ENCODE measurements around the gene SEL1L.
"Not testable (repeated sequence)": the region's sequence is repeated elsewhere in the genome, so short reads cannot be mapped to it uniquely, and the experiment has no call there.

The SEL1L gene

DNA sequence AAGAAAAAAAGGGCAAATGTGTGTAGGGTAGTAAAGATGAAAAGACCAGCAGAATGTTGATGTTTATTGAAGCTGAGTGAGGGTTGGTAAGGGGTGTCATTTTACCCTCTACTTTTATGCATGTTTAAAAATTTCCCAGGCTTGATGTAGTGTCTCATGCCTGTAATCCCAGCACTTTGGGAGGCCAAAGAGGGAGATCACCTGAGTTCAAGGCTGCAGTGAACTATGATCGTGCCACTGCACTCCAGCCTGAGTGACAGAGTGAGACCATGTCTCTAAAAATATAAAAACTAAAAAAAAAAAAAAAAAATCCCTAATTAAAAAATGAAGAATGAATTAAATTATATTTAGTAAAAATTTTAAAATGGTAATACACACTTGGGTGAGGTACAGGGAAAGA, 8.5 kb downstream of the SEL1L start:
- DNase-seq (ENCODE audit: low spot score), result no peak

DNA sequence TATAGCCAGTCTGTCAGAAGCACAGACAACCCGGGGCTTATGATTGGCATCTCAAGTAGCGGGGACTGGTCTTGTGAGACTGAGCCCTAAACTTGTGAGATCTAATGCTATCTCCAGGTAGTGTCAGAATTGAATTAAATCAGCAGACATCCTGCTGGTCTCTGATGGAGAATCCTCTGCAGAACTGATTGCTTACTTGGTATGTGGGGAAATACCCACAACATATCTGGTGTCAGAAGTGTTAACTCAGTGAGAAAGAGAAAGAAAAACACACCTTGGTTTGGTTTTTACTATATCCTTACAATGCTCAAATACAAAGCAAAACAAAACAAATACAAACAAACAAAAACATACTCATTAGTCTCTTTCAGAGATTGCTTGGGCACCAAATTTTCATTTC, 10.0 kb downstream of the SEL1L start:
- DNase-seq (ENCODE audit: low spot score), result no peak

DNA sequence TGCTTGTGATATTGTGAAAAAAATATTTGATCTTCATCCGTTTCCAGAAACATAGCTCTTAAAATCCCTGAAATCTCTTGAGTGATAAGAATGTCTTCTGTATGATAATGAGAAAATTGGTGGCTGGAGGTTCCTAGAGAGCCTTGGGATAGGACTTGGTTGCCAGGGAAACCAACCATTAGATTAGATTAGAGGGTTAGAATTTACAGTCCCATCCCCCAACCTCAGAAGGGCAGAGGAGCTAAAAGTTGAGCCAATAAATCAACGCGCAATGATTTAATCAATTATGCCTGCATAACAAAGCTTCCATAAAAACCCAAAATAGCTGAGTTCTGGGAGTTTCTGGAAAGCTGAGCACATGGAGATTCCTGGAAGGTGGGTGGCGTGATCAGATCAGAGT, 10.6 kb downstream of the SEL1L start:
- no peak for DNase-seq (ENCODE audit: low spot score)

DNA sequence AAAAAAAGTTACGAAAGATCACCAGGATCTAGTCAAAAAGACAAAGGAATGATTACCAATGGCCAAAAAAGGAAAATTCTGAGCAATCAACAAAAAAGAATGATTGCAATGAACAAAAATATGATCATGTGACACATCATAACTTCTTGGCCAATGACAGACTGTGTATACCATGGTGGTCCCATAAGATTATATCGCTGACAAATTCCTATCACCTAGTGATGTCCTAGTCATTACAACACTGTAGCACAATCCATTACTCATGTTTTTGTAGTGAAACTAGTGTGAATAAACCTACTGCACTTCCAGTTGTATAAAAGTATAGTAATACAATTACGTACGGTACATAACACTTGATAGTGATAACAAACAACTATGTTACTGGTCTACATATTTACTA, 12.3 kb downstream of the SEL1L start:
- no peak for DNase-seq (ENCODE audit: low spot score)

DNA sequence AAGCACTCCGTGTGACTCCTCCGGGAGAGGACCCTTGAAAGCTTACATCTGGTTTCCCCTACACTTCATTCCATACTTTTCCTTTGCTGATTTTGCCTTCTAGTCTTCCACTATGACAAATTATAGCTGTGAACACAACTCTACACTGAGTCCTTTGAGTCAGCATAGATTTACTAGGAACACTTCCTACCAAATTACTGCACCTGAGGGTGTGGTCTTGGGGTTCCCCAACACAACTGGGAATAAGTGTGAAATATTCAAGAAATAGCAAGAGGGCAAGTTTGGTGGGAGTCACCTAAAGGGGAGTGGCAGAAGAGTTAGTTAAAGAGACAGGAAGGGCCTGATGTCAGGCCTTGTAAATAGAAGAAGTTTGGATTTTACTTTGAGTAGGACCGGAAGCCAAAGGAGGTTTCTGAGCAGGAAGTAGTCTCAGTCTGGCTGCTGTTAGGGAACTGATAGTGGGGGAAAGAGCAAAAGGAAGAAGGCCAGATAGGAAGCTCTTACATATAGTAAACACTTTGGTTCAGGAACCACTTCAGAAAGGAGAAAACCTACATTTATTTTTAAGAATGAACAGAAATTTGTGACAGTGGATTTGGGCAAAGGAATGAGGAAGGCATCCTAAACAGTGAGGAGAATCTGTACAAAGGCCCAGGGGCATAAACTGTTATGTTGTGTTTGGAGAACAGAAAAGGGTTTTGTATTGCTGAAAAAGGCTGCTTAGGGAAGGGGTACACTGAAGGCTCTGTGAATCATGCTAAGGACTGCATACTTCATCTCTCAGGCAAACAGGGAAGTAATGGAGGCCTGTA, 14.2 kb downstream of the SEL1L start:
- DNase-seq (ENCODE audit: low spot score), result no peak

DNA sequence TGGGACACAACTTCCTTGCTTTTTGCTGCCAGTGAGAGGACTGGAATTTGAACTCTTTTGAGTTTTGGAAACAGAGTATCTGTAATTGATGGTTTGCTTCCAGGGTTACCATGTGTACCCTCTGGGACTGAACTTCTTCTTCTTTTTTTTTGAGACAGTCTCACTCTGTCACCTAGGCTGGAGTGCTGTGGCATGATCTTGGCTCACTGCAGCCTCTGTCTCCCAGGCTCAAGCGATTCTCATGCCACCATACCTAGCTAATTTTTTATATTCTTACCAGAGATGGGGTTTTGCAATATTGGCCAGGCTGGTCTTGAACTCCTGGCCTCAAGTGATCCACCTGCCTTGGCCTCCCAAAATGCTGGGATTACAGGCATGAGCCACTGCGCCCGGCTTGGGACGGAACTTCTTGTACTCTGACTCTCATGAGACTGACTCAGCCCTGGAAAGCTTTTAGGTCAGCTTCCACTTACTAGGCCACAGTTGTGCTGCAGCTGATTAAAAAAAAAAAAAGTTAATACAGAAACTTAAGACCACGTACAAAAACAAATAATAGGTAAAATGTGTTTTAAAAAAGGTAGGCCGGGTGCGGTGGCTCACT, 15.8 kb downstream of the SEL1L start:
- DNase-seq (ENCODE audit: low spot score), result no peak

DNA sequence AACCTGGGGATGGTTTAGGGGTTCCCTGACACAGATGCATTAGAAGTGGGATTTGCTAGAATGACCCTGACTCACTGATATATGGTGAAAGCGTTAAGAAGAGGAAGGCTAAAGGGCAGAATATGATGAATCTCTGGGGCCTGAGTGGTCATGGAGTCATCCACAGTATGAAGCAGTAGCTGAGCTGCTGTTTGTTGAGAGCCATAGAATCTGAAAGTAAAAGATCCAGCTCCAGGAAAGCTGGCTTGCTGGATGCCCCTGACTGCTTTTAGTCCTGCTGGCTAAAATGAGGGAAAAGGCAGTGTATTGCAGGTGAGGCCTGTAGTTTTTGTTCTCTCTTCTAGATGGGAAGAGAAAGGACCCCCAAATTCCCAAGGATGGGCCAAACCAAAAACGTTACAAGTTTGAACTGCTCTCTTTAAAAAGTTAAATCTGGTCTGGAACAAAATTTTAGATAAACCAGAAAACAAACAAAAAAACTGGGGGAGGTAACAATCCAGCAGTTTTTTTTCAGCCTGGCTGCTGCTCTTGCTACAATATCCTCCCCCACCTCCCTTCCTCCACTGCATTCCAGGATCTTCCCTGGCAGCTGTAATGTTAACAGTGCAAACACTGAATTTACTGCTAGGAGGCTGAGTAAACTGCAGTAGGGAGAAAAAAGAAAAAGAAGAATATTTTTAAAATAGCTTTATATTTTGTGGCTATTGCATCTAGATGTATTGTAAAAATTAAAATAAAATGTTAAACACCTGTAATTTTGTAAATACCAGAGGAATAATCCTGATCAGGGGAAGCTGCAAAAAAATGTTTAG, 16.5 kb downstream of the SEL1L start:
- peak; percentile 23 for DNase-seq (ENCODE audit: low spot score)

DNA sequence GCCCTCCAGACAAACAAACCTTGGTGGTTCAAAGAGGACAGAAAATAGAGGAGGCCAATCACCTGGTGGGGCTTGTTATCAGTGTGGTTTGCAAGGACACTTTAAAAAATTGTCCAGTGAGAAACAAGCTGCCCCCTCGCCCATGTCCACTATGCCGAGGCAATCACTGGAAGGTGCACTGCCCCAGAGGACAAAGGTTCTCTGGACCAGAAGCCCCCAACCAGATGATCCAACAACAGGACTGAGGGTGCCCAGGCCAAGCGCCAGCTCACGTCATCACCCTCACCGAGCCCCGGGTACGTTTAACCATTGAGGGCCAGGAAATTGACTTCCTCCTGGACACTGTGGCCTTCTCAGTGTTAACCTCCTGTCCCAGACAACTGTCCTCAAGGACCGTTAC, 17.7 kb downstream of the SEL1L start:
- DNase-seq (ENCODE audit: low spot score), result not testable (repeated sequence)

DNA sequence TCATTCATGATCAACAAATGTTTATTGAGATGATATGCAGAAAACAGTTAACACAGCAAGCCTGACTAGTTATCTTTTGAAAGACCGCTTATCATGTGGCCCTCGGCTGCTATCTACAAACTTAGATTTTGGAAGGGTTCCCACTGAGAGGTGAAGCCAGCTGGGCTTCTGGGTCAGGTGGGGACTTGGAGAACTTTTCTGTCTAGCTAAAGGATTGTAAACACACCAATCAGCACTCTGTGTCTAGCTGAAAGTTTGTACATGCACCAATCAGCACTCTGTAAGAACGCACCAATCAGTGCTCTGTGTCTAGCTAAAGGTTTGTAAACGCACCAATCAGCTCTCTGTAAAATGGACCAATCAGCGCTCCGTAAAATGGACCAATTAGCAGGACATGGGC, 20.8 kb downstream of the SEL1L start:
- not testable (repeated sequence) for DNase-seq (ENCODE audit: low spot score)

DNA sequence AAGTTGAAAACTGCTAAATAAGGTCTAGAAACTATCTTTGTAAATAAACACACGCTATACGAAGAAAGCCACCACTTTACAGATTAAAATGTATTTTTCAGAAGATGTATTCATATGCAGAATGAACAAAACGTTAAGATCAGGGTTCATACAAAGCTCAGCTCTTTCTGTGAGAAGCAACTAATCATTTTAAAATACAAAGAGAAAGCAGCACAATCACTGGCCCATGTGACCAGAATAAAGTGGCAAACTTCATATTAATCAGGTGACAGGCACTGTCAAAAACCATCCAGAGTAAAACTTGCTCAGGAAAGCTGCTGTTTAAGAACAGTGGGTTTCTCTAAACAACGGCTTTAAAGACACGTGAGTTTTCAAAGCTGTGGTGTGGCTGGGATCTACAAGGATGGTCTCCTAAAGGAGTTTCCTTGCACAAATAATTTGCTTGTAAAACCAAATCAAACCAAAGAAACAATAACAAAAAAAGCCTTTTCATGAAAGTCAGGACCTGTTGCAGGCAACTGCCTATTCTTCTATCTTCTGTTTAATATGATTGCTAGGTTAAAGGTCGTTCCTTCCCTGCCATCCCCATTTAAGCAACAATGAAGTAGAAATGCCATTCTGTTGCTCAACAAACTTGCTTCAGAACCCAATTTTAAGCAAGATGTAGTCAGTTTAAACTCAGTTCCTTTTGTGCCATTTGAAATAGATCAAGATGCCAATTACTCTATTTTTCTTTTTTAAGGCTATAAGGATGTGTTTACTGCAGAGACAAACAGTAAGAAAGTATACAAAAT, 22.3 kb downstream of the SEL1L start:
- DNase-seq (ENCODE audit: low spot score), result no peak

DNA sequence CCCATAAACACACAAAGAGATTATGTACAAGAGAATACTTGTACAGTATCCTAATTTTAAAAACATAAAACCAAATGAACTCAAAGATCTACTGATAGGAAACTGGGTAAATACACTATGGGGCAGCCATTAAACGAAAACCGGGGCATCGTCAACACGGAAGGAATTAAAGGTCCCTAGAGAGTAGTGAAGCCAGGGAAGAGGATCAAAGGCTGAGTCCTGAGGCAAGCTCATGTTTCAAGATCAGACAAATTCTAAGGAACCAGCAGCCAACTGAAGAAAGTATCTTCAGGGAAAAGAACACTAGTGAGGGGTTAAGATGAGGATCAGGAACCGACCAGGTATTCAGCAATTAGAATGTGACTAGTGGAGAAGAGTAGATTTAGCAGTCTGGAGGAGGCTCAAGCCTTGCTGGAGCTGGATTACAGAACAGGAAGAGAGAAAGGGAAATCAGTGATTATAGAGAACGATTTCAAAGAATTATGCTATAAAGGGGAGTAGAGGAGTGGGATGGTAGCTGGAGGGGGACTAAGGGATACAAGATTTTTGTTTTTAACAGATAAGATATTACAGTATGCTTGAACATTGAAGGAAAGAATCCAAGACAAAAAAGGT, 23.7 kb downstream of the SEL1L start:
- DNase-seq (ENCODE audit: low spot score), result no peak

DNA sequence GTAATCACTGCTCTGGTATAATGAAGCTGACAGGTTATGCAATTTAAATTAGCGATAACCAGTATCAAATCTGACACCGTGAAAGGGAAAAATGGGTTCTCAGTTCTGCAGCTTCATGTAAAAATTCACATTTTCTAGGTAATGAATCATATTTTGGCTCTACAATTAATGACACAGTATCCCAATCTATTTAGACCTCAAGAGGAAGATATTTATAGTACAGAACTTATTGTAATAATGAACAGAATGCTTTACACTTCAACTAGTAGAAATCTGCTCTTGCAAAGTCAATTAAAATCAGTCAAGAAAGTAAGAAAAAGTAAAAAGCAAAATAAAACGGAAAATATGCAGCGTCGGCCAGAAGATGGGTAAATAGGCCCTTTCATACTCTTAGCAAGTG, 24.3 kb downstream of the SEL1L start:
- DNase-seq (ENCODE audit: low spot score), result no peak

DNA sequence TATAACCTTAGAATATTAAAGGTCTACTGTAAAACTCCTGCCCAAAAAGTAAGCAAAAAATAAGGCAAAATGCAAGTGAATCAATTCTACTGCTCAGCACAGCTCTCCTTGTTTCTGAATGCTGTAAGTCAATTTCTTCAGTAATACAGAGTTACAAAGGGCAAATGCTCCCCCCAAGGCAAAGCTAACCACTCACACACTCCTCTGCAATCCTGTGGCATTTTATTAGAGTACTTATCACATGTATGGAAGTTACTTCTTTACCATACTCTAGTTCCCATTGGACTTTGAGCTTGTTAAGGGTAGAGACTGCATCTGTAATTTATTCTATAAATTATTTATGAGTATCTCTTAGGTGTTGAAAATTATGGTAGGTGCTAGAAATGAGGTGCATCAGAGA, 27.2 kb downstream of the SEL1L start:
- no peak for DNase-seq (ENCODE audit: low spot score)

DNA sequence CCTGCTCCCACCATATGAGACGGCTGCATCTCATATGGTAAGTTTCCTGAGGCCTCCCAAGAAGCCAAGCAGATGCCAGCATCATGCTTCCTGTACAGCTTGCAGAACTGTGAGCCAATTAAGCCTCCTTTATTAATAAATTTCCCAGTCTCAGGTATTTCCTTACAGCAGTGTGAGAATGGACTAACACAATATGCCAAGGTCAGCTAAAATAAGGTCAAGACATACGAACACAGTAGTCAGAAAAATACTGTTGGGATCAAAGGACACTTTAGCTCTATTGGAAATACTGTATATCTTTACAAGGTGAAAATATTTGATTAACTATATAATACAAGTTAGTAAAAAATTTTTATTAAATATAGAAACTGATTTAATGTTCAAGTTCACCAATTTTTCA, 28.8 kb downstream of the SEL1L start:
- DNase-seq (ENCODE audit: low spot score), result no peak

DNA sequence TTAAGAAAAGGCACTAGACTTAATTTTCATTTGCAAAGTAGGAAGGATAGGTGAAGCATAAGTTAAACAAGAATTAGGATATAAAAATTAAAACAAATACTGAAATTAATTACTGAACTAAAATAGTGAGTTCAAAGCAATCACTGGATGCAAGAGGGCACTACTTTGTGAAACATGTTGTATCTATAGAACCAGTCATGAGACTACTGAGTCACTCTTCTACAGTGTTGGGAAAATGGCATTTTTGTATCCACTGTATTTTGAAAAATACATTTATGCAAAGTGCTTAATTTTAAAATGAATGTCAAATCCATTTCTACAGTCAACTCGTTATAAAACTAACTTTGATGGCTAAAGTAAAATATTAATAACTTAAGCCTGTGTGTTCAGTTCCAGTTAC, 47.9 kb downstream of the SEL1L start:
- DNase-seq (ENCODE audit: low spot score), result no peak

DNA sequence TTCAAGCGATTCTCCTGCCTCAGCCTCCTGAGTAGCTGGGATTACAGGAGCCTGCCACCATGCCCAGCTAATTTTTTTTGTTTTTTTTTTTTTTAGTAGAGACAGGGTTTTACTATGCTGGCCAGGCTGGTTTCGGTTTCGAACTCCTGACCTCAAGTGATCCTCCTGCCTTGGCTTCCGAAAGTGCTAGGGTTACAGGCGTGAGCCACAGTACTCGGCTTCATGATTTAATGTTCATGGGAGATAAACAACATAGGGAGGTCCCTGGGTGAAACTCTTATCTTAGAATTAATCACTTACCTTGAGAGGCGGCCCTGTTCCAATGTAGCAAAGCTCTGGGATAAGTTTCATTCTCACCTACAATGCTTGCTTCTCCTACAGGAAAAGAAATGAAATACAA, 48.3 kb downstream of the SEL1L start:
- no peak for DNase-seq (ENCODE audit: low spot score)

DNA sequence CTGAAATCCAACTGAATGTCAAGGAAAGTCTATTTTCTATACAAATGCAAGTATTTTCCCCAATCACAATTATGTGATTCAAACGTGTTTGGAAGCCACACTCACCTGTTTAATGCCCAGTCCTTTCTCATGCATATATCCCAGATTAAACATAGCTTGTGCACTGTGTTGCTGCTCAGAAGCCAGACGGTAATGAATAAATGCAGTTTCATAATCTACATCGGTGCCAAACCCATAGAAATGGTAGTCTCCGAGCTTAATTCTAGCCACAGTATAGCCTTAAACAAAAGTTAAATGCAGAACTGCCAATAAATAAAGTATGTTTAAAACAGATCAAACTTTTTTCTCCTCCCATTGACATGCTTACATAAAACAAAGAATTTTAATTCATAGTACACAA, 49.5 kb downstream of the SEL1L start:
- no peak for DNase-seq (ENCODE audit: low spot score)

DNA sequence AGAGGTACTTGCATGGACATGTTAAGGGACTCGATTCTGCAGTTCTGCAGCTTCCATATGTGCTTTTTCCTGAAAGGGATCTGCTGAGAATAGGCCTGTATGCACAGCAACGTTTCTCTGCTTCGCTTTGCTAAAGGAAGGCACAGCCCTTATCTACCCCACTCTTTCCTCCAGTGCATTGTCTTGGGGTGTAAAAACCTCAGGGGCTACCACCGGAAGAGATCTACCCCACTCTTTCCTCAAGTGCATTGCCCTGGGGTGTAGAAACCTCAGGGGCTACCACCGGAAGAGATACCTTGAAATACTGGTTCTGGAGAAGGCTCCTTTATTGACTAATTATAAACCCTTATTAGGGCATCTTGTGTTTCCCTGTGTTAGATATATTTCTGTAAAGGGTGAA, 52.9 kb downstream of the SEL1L start:
- DNase-seq (ENCODE audit: low spot score), result no peak

DNA sequence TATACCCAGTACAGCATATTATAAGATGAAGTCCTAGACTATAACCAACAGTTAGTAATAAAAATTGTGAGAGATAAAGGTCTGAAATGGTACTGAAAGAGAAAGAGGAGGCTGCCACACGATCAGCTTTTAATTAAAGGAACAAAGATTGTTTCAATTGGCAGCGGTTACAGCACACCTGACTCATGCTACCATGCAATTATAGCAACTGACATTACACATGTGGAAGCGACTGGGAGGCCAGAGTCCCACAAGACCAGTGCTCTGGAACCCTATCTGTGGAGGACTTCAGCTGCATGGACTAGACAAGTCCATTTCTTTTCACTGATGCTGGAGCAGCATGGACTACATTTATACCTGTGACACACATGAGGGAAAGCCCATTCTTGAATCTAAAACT, 55.2 kb downstream of the SEL1L start:
- DNase-seq (ENCODE audit: low spot score), result no peak

DNA sequence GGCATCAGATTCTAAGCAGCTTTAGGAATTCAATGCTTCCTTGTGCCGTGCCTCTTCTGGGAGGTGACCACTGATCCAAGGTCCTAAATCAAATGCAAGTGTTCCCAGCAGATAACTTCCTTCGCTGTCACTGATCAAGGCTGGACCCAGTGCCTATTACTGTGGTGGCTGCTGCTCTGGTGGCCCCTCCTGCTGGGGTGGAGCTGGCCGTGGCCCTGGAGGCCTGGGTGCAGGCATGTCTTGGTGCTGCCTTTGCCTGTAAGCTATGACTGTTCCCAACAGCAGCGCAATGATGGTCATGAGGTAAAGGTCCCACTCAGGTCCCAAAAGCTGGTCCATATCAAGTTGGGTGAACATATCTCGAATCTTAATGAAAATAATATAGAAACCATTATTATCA, 56.8 kb downstream of the SEL1L start:
- DNase-seq (ENCODE audit: low spot score), result no peak

DNA sequence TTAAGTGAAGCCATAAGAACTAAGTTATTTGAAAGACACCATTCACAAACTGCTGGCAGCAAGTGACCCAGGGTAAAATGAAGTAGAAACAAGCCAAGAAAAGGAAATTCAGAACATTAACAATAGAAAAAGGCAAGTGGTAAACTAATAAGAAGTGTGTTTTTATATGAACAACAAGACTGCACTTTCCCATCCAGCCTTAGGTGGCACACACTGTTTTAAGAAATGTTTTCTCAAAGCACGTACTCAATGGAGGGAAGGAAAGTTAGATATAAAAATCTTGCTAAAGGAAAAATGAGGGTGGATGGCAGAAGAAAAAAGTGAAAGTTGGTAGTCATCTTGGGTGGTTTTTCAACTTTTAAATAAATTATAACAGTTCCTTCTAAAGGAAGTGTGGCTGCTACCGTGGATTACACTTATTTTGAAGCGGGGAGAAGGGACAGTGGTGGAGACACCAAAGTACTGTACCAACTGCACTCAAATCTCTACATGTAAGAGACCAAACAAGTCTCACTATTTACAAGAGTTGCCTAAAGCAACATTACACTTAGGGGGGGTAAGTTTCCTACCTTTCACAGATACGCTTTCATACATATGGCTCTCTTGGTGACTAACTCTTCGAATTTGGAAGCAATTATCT, 58.8 kb downstream of the SEL1L start:
- no peak for DNase-seq (ENCODE audit: low spot score)

DNA sequence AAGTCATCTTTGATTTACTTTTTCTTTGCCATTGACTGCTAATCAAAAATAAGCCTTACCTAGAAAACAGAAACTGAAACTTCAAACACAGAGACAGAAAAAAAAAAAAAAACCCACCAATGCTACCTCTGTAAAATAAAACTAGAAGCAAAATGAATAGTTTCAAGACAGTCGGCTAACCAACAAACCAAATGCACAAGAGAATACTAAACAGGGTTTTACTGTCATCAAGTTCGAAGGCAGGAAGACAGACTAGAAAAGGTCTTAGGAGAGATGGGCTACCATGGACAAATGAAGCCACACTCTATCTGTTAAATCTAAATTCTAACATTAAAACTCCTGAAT, 59.5 kb downstream of the SEL1L start:
- no peak for DNase-seq (ENCODE audit: low spot score)

Data from HuH-7.5 (cell line).